Rectal smooth muscle tissue (tissue), 1 donor: ENCODE results near the gene SLC49A4.

Experiments
- H3K27ac ChIP-seq: one replicate; pipeline ENCODE4 v1.7.0; 2013; ENCODE audit warnings: low read depth, low read length, inconsistent platforms
- H3K27me3 ChIP-seq: one replicate; pipeline ENCODE4 v1.7.0; 2013; ENCODE audit warnings: low read length; ENCODE audit not compliant: control insufficient read depth, insufficient read depth
- H3K36me3 ChIP-seq: one replicate; pipeline ENCODE4 v1.7.0; 2013; ENCODE audit warnings: low read length; ENCODE audit not compliant: control insufficient read depth, insufficient read depth
- H3K4me1 ChIP-seq: one replicate; pipeline ENCODE4 v1.7.0; 2013; ENCODE audit warnings: low read length; ENCODE audit not compliant: control insufficient read depth, insufficient read depth
- H3K4me3 ChIP-seq: one replicate; pipeline ENCODE4 v1.7.0; 2013; ENCODE audit warnings: low read length
- H3K9ac ChIP-seq: one replicate; pipeline ENCODE4 v1.7.0; 2013; ENCODE audit warnings: low read length

Gene SLC49A4

GRCh38 chr3:122918576-122919290 is 123.9 kb downstream of the SLC49A4 start:
- Histone ChIP-seq H3K27me3 (peaks cover 19% of the 10 kb centered on the region), H3K9ac (no peak overlapping the region), H3K36me3 (no peaks in the 10 kb centered on the region), H3K4me1 (no peaks in the 10 kb centered on the region), H3K27ac (no peak overlapping the region), H3K4me3 (no peak overlapping the region)

GRCh38 chr3:122919291-122919610 is 124.4 kb downstream of the SLC49A4 start:
- Histone ChIP-seq H3K4me1 (no peaks in the 10 kb centered on the region), H3K9ac (no peak overlapping the region), H3K4me3 (no peak overlapping the region), H3K27me3 (peaks cover 17% of the 10 kb centered on the region), H3K36me3 (no peaks in the 10 kb centered on the region), H3K27ac (no peak overlapping the region)

- Histone ChIP-seq H3K27ac (no peak overlapping the region), H3K9ac (no peak overlapping the region), H3K4me3 (no peak overlapping the region), H3K27me3 (peaks cover 16% of the 10 kb centered on the region), H3K36me3 (no peaks in the 10 kb centered on the region), H3K4me1 (no peaks in the 10 kb centered on the region)
Observed at GRCh38 chr3:122920986-122921385, 126.1 kb downstream of the SLC49A4 start.

- Histone ChIP-seq H3K27ac (no peak overlapping the region), H3K36me3 (no peaks in the 10 kb centered on the region), H3K4me1 (no peaks in the 10 kb centered on the region), H3K27me3 (peaks cover 16% of the 10 kb centered on the region), H3K4me3 (peak overlapping the region; percentile 32), H3K9ac (no peak overlapping the region)
Observed at GRCh38 chr3:122921791-122922651, 127.2 kb downstream of the SLC49A4 start.

- no peak overlapping the region for H3K9ac ChIP-seq
- H3K27me3 ChIP-seq, result peaks cover 16% of the 10 kb centered on the region
- H3K4me3 ChIP-seq, result no peak overlapping the region
- H3K36me3 ChIP-seq, result no peaks in the 10 kb centered on the region
- H3K4me1 ChIP-seq, result no peaks in the 10 kb centered on the region
- no peak overlapping the region for H3K27ac ChIP-seq
Observed at GRCh38 chr3:122923611-122924010, 128.7 kb downstream of the SLC49A4 start.

- Histone ChIP-seq H3K27ac (no peak overlapping the region), H3K36me3 (no peaks in the 10 kb centered on the region), H3K4me3 (no peak overlapping the region), H3K4me1 (no peaks in the 10 kb centered on the region), H3K9ac (no peak overlapping the region), H3K27me3 (peaks cover 16% of the 10 kb centered on the region)
Observed at GRCh38 chr3:122924056-122924455, 129.2 kb downstream of the SLC49A4 start.

GRCh38 chr3:122925756-122926155 is 130.9 kb downstream of the SLC49A4 start:
- Histone ChIP-seq H3K4me3 (no peak overlapping the region), H3K27me3 (peaks cover 16% of the 10 kb centered on the region), H3K36me3 (no peaks in the 10 kb centered on the region), H3K27ac (no peak overlapping the region), H3K4me1 (no peaks in the 10 kb centered on the region), H3K9ac (no peak overlapping the region)

- no peak overlapping the region for H3K4me3 ChIP-seq
- H3K27me3 ChIP-seq, result peaks cover 12% of the 10 kb centered on the region
- no peaks in the 10 kb centered on the region for H3K36me3 ChIP-seq
- no peak overlapping the region for H3K27ac ChIP-seq
- H3K9ac ChIP-seq, result no peak overlapping the region
- no peaks in the 10 kb centered on the region for H3K4me1 ChIP-seq
Observed at GRCh38 chr3:122926322-122926721, 131.5 kb downstream of the SLC49A4 start.

- H3K4me3 ChIP-seq, result no peak overlapping the region
- no peak overlapping the region for H3K9ac ChIP-seq
- no peaks in the 10 kb centered on the region for H3K36me3 ChIP-seq
- no peaks in the 10 kb centered on the region for H3K4me1 ChIP-seq
- no peak overlapping the region for H3K27ac ChIP-seq
- H3K27me3 ChIP-seq, result peaks cover 12% of the 10 kb centered on the region
Observed at GRCh38 chr3:122926811-122927210, 131.9 kb downstream of the SLC49A4 start.

- Histone ChIP-seq H3K27ac (no peak overlapping the region), H3K36me3 (no peaks in the 10 kb centered on the region), H3K4me1 (no peaks in the 10 kb centered on the region), H3K4me3 (no peak overlapping the region), H3K27me3 (peaks cover 5% of the 10 kb centered on the region), H3K9ac (no peak overlapping the region)
Observed at GRCh38 chr3:122927726-122928125, 132.9 kb downstream of the SLC49A4 start.

GRCh38 chr3:122928396-122929187 is 133.7 kb downstream of the SLC49A4 start:
- Histone ChIP-seq H3K27ac (no peak overlapping the region), H3K27me3 (peaks cover under 1% of the 10 kb centered on the region), H3K4me3 (no peak overlapping the region), H3K36me3 (no peaks in the 10 kb centered on the region), H3K9ac (no peak overlapping the region), H3K4me1 (no peaks in the 10 kb centered on the region)
